ENCODE results near the gene SBF2. TPM values are rescaled to one million over a fixed set of nuclear protein-coding genes. Genes with fewer than 3 reads are reported as not detected.
"Not testable (repeated sequence)": the region's sequence is repeated elsewhere in the genome, so short reads cannot be mapped to it uniquely, and the experiment has no call there.

SBF2 gene
- polyA plus RNA-seq, 4 donors, result 45.9 to 56.5 (median 49.8) TPM

DNA sequence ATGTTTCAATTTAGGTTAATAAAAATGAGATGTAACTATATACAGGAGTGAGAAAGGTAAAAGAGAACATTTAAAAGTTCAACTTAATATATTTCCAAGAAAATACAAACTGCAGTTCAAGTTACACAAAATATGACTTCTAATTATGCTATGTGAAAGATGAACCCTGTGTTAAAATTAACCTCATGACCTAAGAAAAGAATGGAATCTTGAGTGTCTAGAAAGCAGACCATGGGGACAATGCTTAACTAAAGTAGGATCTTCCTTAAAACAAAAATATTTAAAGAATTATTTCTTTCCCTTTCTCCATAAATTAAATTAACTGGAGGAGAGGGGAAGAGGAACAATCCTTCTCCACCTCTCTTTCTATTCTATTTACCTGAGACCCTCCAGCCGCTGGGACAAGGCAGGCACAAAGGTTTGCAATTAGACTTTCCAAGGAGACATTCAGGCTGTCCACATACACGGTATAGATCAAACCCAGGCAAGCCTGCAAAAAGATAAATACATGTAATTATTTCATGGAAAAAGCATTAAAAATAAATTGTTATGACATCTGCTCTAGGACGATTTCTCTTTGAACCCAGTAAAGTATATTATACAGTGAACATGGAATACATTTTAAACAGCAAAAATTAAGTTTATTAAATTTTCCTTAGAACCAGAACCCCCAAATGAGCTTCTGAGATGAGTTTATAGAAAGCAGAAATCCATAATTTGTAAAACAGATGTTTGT lies 264.5 kb downstream of the SBF2 start:
- DNase-seq (ENCODE audit: low read depth in 4 of 4, low spot score in 3 of 4), result no peak

DNA sequence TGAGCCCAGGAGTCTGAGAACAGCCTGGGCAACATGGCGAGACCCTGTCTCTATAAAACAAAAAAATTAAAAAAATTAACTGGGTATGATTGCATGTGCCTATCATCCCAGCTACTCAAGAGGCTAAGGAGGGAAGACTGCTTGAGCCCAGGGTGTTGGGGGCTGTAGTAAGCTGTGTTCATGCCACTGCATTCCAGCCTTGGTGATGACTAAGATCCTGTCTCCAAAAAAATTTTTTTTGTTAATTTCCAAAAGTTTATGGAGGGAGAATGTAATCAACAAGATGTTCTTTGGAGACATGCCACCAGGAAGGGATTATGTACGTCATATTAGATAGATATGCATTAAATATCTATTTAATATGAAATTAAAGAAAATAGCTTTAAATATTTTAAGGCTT lies 267.5 kb downstream of the SBF2 start:
- DNase-seq (ENCODE audit: low read depth in 4 of 4, low spot score in 3 of 4), result no peak

DNA sequence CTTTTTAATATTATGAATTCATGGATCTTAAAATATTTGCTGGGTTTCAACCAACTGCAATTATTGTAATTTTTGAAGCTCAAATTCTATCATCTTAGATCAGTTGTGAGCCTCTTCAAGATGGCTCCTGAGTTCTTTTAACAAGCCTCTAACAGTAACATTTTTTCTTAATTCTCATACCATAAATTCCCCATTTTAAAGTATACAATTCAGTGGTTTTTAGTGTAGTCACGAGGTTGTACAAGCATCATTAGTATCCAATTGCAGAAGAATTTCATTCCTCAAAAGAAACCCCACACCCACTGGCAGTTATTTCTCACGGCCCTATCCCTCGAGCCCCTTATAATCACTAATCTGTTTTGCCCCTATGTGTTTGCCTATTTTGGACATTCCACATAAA lies 270.8 kb downstream of the SBF2 start:
- DNase-seq (ENCODE audit: low read depth in 4 of 4, low spot score in 3 of 4), result no peak

DNA sequence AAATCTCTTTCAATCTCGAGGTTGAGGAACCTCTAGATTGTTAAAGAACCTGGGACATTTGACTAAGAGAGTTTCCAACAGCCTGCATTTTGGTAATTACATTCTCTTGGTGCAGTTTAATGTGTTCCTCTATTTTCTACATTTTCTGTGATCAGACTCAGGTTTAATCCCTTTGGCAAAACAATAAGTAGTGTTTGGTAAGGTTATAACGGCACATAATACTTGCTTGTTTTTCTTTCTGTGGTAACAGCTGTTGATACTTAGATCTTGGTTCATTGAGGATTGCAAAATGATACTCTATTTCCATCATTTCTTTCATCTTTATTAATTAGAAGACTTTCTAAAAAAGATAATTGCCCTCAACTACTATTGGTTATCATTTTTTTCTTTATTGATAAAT lies 271.3 kb downstream of the SBF2 start:
- DNase-seq (ENCODE audit: low read depth in 4 of 4, low spot score in 3 of 4), result no peak

DNA sequence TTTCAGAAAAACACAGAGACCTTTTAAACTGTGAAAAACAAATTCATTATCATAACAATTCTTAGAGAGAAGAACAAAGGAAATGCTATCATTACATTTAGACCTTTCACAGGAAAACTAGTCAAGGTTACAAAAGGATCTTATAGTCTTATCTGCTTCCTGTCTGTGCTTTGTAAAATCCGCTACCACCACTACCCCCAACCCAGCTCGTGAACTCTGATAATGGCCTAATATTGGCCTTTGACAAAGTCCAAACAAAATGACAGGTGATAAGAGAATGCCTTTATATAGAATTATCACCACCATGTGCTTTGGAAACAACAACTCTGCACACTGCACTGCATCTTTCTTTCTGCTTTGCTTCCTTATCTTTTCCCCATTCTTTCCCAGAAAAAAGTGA lies 272.5 kb downstream of the SBF2 start:
- DNase-seq (ENCODE audit: low read depth in 4 of 4, low spot score in 3 of 4), result no peak

DNA sequence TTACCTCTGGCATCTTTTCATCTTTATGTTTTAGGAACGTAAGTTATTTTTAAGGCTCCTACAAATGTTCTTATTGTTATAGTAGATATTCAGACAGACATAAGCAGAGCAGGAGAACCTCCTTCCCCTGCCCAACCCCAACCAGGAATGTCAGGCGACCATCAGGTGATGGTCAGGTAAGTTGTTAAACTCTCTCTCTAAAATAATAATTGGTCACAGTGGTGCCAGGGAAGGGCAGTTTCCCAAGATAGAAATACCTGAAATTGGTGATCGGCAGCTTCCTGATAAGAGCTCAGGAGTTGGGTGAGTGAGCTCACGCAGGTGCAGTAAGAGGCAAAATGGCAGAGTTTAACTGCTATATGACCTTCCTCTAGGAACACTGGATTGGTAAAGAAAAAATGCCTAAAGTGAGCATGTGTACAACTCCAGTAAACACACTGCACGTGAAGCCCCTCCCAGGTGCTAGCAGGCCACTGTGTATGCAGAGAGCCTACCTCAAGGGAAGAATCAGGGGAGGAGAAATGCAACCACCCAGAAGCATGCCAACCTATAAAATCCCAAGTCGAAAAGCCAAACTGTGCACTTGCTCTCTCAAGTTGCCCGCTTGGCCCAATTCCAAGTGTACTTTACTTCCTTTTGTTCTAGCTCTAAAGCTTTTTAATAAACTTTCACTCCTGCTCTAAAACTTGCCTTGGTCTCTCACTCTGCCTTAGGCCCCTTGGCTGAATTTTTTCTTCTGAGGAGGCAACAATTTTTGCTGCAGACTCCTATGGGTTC lies 273.9 kb downstream of the SBF2 start:
- DNase-seq (ENCODE audit: low read depth in 4 of 4, low spot score in 3 of 4), result peak in 1 of 4 donors; percentile 2

DNA sequence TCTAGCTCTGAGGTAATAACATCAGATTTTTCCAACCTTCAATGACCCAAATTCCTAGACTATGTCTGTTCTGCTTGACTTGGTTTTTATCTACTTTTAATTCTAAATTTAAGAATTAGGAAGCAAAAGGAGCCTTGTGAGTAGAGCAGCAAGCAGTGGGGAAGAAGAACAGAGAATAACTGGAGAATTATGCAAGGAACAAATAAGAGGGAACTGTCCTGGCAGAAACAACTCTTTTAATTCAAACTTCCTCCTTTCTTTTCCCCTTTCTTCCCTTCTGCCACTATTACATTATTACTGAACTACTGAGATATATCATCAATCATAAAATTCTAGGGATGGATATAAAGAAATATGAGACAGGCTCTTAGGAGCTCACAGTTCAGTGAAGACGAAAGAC lies 276.1 kb downstream of the SBF2 start:
- DNase-seq (ENCODE audit: low read depth in 4 of 4, low spot score in 3 of 4), result no peak

DNA sequence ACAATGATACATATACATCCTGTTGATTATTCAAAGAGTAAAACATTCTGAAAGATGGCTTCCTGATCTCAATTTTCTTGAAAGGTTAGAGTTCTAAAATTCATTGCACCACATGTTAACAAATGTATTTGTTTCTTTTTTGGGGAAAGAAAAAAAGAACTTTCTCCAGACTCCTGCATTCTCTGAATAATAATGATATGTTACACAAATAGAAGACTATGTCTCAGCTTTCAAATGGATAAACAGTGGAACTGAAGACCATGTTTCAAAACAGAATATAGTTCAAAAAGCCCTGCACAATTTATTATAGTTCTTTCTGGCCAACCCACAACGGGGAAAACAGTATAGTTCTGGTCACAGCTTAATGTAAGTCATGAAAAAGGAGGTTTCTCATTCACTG lies 277.0 kb downstream of the SBF2 start:
- DNase-seq (ENCODE audit: low read depth in 4 of 4, low spot score in 3 of 4), result no peak

DNA sequence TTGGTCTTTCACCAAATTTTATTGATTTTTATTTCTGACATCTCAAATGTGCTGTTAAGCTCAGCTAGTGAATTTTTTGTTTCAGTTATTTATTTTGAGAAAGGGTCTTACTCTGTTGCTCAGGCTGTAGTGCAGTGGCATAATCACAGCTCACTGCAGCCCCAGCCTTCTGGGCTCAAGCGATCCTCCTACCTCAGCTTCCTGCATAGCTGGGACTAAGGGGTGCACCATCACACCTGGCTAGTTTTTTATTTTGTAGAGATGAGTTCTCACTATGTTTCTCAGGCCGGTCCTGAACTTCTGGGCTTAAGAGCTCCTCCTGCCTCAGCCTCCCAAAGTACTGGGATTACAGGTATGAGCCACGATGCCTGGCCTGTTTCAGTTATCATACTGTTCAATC lies 282.0 kb downstream of the SBF2 start:
- DNase-seq (ENCODE audit: low read depth in 4 of 4, low spot score in 3 of 4), result no peak

DNA sequence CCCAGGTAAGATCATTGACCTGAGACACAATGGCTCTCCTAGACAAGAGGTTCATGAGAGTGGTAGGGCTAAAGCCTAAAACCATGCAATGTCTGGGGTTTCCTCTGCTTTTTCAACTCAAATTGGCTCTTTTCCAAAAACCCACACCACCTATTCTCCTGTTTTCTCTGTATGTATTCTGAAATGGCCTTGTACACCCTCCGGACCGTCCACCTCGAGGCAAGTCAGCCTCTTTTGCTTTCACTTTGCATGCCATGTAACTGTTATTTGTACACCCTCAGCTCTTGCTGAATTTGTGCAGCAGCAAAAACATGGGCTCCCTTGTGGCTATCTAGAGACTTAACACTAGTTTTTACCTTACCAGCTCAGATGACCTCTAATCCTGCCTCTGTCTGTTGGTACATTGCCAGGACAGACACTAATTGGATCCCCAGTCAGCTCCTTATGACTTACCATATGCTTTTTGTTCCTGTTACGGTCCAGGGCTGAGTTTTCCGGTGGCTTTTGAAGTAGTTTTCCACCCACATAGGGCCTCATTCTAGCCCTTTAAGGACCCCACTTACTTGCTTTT lies 288.0 kb downstream of the SBF2 start:
- DNase-seq (ENCODE audit: low read depth in 4 of 4, low spot score in 3 of 4), result no peak

DNA sequence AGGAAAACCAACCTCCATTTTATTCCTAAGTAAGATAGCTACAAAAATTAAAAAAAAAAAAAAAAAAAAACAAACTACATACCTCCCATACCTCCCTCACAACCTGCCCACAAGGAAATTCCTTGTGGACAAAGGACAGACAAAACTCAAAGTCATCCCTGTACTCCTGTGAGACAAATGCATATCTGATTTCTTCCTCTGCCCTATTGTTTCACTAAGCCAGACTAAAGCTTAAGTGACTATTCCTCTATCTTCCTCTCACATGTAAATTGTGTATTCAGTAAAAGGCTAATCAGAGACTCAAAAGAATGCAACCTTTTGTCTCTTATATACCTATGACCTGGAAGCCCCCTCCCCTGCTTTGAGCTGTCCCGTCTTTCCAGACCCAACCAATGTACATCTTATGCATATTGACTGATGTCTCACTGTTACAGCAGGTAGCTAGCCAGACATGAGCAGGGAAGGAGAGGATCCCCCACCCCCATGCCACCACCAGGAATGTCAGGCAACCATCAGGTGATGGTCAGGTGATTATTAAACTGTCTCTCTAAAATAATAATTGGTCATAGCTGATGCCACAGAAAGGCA lies 289.4 kb downstream of the SBF2 start:
- no peak for DNase-seq (ENCODE audit: low read depth in 4 of 4, low spot score in 3 of 4)

DNA sequence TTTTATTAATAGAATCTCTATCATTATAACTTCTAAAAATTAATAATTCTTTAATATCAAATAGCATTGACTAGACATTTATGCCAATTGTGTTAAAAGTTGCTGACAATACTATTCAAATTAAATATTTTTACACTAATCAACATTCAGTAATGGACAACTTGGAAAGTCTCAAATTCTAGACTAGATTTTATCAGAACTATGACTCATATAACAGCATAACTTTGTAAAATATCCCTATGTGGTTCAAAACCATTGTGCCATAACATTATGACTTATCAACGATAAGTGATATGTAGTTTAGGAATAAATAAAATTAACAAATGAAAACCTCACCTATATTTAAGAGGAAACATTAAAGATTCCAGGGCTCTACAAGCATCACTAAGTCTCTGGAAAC lies 291.8 kb downstream of the SBF2 start:
- DNase-seq (ENCODE audit: low read depth in 4 of 4, low spot score in 3 of 4), result no peak

DNA sequence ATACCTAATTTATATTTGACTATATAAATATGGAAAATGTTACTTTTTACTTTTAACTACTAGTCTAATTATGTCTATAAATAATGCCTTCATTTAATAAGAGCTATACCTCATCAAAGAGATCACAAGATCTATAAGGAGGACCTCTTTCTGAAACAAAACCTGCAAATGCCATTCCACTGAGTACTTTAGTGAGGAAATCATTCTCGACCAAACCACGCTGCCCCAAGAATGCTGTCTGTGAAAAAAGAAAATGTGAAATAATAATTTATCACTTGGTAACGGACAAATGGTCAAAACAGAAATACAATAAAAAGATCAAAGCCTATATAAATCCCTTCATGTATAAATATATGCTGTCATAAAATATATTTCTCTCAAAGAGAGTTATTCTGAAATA lies 301.7 kb downstream of the SBF2 start:
- no peak for DNase-seq (ENCODE audit: low read depth in 4 of 4, low spot score in 3 of 4)

DNA sequence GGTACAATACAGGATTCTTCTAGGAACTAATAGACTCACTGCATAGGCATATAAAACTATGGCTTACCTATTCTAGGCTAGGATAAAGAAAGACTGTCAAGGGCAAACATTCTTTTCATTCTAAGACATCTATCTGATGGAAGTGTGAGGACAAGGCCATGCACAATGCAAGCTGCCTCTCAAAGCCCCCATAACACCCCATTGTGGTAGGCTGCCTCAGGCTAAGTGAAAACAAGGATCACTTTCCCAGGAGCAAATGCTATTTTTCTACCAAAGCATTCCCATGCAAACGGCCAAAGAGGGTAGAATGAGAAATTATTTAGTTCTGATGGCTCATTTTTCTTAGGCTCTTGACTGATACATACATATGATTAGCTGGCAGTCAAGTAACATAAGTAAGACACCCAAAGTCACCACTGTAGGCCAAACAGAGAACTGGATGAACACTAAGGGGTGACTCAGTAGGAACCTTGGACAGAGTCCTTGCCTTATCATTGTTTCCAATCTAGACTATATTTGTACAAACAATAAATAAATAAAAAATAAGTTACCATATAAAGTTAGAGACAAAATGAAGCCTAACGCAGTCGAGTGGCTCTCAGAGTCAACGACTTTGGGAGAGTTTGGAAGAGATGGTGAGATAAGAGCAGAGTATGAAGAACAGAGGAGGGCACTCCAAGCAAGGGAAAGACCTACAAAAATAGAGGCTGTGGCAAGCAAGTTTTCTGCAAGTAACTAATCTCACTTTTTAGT lies 303.6 kb downstream of the SBF2 start:
- no peak for DNase-seq (ENCODE audit: low read depth in 4 of 4, low spot score in 3 of 4)

DNA sequence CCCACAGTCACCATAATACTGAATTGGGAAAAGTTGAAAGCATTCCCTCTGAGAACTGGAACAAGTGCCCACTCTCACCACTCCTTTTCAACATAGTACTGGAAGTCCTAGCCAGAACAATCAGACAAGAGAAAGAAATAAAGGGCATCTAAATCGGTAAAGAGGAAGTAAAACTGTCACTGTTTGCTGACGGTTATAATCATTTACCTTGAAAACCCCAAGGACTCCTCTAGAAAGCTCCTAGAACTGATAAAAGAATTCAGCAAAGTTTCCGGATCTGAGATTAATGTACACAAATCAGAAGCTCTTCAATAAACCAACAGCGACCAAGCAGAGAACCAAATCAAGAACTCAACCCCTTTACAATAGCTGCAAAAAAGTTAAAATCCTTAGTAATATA lies 306.7 kb downstream of the SBF2 start:
- DNase-seq (ENCODE audit: low read depth in 4 of 4, low spot score in 3 of 4), result not testable (repeated sequence)

DNA sequence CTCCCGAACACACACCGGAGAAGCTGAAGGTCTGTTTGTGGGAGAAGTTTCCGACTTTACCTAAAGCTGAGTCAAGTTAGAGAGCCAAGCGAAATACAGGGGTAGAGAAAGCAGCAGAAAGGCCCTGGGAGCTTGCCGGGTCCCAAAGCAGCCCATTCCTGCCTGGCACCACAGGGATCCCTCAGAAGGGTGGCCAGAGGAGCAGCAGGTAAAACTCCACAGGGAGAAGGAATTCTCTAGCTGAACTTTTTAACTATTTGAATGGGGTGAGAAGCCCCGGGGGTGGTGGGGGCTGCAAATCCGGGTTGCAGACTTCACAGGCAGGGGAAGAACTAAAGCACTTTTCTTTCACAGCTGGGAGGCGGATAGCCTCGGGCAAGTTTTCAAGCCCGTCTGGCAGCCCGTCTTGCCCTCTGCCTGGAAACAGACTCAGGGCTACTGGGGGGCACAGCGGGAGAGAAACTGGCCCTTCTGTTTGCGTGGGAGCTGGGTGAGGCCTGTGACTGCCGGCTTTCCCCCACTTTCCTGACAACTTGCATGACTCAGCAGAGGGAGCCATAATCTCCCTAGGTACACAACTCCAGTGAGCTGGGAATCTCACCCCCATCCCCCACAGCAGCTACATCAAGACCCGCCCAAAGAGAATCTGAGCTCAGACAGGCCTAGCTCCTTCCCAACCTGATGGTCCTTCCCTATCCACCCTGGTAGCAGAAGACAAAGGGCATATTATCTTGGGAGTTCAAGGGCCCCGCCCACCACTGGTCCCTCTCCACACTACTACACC lies 311.0 kb downstream of the SBF2 start:
- no peak for DNase-seq (ENCODE audit: low read depth in 4 of 4, low spot score in 3 of 4)

DNA sequence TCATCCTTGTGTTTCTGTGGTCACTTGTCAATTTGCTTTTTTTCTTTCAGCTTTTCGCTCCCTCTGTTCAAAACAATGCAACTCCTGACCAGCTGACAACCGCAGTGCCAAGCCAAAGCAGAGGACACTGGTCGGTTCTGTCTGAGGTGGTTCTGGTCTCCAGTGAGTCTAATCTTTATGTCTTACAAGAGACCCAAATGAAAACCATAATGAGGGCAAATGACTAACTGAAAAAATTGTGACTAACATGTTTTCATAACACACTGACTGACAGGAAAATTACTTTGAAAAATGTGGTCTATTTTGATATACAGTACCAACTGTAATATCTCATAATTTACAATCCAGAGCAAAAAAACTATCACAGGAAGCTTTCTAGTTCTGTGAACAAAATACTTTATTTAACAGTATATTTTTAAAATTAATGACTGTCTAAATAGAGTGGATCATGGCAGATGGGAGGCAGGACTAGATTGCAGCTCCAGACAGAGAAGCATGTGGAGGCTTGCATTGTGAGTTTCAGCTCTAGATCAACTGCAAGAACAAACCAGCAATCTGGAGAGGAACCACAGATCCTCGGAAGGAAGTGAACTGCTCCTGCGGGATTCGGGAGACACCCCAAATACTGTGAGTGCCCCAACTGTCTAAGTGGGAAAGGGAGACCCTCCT lies 311.8 kb downstream of the SBF2 start:
- no peak for DNase-seq (ENCODE audit: low read depth in 4 of 4, low spot score in 3 of 4)

DNA sequence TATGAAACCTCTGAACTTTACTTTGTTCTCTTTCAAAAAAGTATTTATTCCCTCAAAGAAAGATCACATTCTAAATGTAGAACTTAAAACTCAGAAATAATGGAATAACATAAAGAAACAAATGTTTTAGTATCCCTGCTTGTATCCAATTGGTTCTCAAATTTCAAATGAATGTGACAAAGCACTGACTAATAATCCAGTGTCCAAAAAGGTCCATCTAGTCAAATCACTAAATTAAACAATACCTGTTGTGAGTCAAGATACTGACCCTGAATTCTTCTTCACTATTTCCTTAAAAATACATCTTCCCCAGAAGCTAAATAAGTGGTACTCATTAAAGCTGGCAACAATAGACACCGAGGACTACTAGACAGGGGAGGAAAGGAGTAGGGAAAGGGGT lies 313.1 kb downstream of the SBF2 start:
- no peak for DNase-seq (ENCODE audit: low read depth in 4 of 4, low spot score in 3 of 4)

DNA sequence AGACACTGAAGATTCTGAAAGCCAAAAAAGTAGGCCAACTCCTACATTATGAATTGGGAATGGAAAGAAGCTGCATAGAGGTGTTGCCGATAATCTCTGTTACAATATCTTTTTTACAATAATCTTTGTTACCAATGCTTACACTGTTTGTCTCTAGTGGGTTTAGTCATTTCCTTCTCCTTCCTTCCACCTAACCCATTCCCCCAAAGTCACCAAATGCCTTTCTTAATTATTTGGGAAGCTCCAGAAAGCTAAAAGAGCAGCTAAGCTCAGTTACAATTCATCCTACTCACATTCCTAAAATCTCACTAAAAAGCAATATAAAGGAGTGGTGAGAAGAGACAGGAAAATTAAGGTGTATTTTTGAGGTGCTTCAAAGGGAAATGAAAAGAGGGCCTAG lies 316.5 kb downstream of the SBF2 start:
- no peak for DNase-seq (ENCODE audit: low read depth in 4 of 4, low spot score in 3 of 4)

DNA sequence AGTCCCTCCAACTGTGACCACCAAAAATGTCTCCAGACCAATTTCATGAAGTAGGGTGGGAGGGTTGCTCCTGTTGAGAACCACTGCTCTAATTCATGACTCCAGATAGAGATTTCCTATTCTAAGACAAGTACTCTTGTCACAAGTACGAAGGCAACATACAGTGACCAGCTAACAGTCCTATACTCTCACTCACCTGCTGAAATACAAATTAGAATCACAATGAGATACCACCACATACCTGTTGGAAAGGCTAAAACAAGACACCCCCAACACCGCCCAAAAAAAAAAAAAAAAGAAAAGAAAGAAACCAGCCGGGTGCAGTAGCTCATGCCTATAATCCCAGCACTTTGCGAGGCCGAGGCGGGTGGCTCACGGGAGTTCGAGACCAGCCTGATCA lies 319.6 kb downstream of the SBF2 start:
- no peak for DNase-seq (ENCODE audit: low read depth in 4 of 4, low spot score in 3 of 4)
